HT1080 (cell line): ENCODE data around the gene CDC45. TPM values are rescaled to one million over a fixed set of nuclear protein-coding genes. Genes with fewer than 3 reads are reported as not detected.
"Not testable (repeated sequence)": the region's sequence is repeated elsewhere in the genome, so short reads cannot be mapped to it uniquely, and the experiment has no call there.

Source experiments
- DNase-seq: peaks from one replicate; pipeline ENCODE4 v3.0.0-alpha.2; 2015; ENCODE audit warnings: low read depth
- total RNA-seq: library from RNA; depleted of rRNA; stranded (reverse); fragments of >200 nt; shearing (Covaris generic); gene quantifications from 2 replicates; pipeline ENCODE4 v1.2.3, GENCODE V29; 2014

Gene CDC45
- total RNA-seq, 1 experiment from 2014 or later, result 56.6 TPM

DNA sequence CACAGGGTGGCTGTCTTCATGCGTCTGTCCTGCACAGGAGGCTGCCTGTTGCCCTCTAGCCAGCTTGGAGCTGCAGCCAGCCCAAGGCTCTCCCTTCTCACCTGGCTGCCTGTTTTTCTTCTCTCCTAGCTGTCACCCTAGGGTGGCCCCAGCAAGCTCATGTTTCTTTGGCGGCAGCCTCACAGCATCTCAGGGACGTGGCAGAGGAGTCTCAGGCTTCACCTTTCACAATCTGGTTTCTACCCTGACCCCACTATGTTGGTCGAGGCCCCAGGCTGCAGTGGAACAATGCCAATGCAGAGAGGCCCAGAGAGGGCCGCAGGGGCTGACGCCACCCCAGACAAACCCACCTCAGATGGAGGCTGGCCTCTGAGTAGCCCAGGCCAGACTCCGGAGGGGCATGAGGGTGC, 47.0 kb downstream of the CDC45 start:
- no peak for DNase-seq

DNA sequence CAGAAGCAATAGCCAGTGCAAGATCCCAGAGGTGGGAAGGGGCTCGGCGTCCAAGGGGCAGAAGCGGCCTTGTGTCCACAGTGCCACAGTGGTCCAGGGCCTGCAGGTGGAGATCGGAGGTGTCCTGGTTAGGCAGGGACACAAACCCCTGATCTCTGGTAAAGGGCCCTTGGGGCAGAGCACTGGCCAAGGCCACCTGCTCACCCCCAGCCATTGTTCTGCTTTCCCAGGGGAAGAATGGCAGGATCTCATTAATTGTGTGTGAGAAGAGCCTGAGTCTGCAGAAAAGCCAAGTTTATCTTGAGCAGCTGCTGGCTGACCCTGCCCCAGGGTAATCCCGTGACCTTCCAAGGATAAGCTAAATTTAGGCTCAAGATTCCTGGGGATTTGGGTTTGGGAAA, 47.6 kb downstream of the CDC45 start:
- no peak for DNase-seq

DNA sequence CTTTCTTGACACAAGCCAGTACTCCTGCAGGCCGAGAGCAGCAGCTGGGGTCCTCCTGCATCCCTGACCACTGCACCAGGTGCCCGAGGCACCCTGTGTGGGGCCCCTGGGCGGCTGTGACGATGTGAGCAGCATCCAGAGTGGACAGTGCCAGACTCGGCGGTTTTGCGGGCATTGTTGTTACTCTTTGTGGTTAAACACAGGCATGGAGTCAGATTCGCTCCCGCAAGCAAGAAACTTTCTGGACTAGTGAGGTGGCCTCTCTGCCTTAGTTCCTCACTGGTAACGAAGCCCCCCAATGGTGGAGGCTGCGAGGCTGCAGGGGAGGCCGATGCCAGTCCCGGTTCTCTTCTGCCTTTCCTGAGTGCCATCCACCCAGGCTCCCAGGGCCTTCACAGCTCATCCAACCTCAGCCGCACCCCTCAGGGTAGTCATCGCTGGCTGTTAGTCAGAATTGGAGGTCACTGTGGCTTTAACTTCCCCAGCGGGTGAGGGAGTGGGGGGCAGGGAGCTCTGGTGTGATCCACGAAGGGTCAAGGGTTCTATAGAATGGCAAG, 48.2 kb downstream of the CDC45 start:
- DNase-seq, result peak; percentile 76

DNA sequence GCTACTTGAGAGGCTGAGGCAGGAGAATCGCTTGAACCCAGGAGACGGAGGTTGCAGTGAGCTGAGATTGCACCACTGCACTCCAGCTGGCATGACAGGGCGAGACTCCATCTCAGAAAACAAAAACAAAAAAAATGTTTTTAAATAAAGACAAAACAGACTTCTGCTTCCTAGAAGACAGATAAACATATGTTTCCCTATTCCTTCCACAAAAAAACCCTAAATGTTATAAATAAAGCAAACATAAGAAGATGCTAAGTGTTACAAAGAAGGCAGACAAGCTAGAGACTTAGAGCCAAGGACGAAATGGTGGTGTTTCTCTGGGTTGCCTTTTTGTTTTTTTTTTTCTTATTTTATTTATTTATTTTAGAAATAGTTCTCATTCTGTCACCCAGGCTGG, 50.1 kb downstream of the CDC45 start:
- no peak for DNase-seq

DNA sequence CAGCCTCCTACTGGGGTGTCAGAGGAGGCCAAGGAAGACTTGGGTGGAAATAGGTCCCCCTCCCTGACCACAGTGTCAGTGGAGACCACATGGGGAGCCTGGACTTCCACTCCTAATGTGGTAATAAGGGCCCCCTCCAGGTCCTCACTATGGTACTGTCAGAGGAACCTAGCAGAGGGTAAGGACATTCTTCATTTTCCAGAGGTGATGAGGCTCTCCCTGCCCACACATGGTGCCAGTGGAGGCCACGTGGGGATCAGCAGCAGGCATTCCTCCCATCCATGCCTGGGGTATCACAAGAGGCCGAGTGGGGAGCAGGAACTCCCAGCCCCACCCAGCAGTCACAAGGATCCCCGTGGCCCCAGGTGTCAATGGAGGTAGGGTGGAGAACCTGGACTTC, 51.0 kb downstream of the CDC45 start:
- no peak for DNase-seq

DNA sequence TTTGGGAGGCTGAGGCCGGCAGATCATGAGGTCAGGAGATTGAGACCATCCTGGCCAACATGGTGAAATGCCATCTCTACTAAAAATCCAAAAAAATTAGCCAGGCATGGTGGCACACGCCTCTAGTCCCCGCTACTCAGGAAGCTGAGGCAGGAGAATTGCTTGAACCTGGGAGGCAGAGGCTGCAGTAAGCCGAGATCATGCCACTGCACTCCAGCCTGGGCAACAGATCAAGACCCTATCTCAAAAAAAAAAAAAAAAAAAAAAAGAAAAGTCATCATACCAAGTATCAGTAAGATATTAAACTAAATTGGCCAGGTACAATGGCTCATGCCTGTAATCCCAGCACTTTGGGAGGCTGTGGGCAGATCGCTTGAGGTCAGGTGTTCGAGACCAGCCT, 51.6 kb downstream of the CDC45 start:
- not testable (repeated sequence) for DNase-seq

DNA sequence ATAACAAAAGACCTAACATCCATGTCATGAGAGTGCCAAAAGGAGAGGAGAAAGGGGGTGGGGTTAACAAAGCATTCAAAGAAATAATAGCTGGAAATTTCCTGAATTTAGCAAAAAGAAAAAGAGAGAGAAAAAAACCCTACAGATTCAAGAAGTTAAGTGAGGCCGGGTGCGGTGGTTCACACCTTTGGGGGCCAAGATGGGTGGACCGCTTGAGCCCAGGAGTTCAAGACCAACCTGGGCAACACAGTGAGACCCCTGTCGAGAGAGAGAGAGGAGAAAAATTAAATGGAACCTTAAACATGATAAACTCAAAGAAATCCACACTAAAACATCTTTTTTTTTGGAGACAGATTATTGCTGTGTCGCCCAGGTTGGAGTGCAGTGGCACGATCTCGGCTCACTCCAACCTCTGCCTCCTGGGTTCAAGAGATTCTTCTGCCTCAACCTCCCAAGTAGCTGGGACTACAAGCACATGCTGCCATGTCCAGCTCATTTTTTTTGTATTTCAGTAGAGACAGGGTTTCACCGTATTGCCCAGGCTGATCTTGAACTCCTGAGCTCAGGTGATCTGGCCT, 53.4 kb downstream of the CDC45 start:
- DNase-seq, result no peak

DNA sequence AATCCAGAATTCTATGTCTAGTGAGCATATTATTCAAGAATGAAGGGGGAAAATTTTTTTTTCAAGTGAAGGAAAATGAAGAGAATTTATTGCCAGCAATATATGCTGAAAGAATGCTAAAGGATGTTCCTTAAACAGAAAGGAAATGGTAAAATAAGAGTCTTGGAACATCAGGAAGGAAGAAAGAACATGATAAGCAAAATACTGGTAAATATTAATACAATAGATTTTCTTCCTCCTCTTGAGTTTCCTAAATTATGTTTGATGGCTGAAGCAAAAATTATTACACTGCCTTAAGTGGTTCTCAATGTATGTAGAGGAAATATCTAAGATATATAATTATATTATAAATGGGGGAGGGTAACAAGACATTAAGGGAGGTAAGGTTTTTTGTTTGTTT, 54.1 kb downstream of the CDC45 start:
- no peak for DNase-seq

DNA sequence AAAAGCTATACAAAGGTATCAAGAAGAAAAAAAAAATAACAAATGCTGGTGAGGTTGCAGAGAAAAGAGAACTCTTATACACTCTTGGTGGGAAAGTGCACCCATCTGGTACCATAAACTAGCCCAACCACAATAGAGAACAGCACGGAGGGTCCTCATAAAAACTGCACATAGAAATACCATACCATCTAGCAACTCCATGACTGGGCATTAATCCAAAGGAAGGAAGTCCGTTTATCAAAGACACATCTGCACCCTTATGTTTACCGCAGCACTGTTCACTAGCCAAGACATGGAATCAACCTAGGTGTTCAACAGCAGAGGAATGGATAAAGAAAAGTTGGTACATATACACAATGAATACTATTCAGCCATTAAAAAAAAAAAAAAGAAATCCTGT, 55.3 kb downstream of the CDC45 start:
- no peak for DNase-seq

DNA sequence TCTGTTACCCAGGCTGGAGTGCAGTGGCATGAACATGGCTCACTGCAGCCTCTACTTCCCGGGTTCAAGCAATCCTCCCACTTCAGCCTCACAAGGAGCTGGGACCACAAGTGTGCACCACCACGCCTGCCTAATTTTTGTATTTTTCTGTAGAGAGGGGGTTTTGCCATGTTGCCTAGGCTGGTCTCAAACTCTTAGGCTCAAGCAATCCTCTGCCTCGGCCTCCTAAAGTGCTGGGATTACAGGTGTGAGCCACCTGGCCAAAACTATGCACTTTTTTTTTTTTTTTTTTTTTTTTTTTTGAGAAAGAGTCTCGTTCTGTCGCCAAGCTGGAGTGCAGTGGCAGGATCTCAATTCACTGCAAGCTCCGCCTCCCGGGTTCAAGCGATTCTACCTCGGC, 56.8 kb downstream of the CDC45 start:
- no peak for DNase-seq

DNA sequence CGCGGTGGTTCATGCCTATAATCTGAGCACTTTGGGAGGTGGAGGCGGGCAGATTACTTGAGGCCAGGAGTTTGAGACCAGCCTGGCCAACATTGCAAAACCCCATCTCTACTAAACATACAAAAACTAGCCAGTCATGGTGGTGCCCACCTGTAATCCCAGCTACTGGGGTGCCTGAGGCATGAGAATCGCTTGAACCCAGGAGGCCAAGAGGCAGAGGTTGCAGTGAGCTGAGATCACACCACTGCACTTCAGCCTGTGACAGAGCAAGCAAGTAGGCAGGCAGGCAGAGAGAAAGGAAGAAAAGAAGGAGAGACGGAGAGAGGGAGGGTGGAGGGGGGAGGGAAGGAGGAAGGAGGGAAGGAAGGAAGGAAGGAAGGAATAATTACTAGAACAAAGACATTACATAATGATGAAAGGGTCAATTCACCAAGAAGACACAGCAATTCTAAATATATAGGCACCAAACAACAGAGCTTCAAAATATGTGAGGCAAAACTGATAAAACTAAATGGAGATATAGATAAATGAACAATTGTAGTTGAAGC, 58.3 kb downstream of the CDC45 start:
- DNase-seq, result no peak

DNA sequence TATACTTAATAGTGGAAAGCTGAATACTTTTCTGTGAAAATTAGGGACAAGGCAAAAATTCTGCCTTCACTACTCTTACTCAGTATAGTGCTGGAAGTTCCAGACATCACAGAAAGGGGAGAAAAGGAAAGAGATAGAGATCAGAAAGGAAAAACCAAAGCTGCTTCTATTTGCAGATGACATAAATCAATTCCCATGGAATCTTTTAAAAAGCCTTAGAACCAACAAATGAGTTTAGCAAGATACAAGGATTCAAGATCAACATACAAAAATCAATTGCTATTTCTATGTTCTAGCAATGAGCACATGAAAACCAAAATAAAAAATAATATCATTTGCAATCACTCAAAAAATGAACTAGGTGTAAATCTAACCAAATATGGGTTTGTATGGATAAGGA, 60.7 kb downstream of the CDC45 start:
- no peak for DNase-seq

DNA sequence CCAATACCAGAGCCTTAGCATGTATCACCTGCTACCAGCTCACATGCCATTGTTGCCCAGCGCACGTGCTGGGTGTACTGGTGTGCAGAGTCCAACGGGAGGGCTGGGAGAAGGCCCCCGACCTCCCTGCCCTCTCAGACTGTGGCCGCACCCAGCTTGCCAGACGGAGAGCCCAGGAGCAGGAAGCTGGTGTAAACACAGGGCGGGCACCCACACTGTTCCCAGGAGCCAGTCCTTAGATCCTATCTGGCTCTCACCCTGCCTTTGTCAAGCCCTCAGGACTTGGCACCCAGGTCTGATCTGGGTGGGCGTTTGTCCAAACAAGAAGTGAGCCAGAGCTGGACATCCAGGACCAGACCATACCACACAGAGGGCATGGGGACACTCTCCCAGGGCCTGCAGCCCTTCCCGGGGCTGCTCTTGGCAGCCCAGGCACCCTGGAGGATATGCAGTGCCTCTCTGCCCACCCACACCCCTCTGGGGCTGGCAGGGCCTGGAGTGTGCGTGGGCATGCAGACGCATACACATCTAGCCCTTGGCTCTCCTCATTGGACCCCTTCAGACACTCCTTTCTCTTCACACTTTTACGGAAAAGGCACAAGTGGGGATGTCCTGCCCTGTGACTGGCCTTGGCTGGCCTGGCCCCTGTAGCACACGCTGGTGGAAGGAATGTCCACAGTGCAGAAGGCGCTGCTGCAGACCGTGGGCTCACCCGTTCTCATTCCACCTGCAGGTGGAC, 64.4 kb downstream of the CDC45 start:
- DNase-seq, result no peak

DNA sequence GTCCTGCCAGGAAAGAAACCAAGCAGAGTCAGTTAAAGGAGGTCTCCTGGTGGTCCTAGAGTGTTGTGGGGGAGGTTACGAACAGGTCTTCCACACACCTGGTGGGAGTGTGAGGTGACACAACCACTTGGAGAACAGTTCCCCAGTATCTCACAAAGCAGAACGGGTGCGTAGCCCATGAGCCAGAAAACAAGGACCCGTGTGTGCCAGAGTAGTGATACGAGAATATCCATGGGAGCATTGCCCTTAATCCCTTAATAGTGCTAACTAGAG, 66.2 kb downstream of the CDC45 start:
- DNase-seq, result no peak

DNA sequence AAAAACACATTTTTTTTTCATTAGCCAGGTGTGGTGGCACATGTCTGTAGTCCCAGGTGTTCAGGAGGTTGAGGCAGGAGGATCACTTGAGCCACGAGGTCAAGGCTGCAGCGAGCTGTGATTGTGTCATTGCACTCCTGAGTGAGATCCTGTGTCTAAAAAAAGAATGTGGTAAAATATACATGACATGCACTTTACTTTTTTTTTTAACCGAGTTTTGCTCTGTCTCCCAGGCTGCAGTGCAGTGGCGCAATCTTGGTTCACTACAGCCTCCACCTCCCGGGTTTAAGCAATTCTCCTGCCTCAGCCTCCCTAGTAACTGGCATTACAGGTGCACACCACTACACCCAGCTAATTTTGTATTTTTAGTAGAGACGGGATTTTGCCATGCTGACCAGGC, 67.0 kb downstream of the CDC45 start:
- no peak for DNase-seq

DNA sequence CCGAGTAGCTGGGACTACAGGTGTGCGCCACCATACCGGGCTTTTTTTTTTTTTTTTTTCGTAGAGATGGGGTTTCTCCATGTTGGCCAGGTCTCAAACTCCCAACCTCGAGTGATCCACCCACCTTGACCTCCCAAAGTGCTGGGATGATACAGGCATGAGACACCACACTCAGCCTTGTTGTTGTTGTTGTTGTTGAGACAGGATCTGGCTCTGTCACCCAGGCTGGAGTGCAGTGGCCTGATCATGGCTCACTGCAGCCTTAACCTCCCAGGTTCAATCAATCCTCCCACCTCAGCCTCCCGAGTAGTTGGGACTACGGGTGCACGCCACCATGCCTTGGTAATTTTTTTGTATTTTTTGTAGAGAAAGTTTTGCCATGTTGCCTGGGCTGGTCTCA, 67.9 kb downstream of the CDC45 start:
- DNase-seq, result no peak

DNA sequence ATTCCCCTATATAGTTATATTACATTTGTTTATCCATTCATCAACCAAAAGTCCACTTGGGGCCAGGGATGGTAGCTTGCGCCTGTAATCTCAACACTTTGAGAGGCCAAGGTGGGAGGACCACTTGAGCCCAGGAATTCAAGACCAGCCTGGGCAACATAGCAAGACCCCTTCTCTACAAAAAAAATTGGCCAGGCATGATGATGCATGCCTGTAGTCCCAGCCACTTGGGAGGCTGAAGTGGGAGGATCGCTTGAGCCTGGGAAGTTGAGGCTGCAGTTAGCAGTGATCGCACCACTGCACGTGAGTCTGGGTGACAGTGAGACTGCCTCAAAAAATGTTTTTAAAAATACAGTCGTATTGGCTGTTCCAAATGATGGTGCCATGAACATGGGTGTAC, 68.7 kb downstream of the CDC45 start:
- DNase-seq, result not testable (repeated sequence)

DNA sequence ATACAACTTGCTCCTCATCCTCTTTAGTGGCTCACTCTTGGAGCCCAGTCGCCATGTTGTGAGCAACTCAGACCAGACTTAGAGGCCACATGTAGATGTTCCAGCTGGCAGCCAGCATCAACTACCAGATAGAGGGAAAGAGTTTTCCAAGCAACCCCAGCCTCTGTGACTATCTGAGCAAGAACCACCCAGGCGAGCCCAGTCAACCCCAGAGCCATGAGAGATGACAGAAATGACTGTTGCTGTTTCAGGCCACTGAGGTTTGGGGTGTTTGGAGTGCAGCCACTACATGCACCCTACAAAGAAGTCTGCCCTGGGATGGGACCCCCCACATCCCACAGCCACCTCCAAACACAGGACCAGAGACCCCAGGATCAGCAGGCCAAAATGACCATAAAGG, 69.2 kb downstream of the CDC45 start:
- no peak for DNase-seq

DNA sequence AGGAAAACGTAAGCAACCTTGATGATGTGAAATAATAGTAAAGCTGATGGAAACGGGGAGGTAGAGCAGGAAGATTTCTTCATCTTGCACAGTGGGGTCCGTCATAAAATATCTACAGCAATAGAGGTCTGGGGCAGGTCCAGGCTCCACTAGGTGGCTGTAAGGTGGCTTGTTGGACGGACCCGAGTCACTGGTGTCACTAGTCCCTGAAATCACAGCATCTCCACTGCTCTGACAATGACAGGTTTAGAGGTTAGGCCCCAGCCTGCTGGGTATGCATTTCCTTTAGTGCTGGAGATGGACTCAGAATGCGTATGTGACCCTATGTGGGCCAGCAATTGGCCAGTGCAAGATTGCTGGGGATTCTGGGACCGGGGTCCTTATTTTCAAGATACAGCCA, 69.7 kb downstream of the CDC45 start:
- no peak for DNase-seq

DNA sequence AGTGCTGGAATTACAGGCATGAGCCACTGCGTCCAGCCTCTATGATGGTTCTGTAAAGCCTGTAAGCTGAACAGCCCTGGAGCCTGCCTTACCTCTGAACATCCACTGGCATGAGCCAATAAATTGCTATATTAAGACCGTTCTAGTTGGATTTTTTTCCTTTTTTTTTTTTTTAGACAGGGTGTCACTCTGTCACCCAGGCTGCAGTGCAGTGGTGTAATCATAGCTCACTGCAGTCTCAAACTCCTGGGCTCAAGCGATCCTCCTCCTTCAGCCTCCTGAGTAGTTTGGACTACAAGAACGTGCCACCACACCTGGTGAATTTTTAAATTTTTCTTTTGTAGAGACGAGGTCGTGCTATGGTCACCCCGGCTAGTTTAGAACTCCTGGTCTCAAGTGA, 70.7 kb downstream of the CDC45 start:
- no peak for DNase-seq

DNA sequence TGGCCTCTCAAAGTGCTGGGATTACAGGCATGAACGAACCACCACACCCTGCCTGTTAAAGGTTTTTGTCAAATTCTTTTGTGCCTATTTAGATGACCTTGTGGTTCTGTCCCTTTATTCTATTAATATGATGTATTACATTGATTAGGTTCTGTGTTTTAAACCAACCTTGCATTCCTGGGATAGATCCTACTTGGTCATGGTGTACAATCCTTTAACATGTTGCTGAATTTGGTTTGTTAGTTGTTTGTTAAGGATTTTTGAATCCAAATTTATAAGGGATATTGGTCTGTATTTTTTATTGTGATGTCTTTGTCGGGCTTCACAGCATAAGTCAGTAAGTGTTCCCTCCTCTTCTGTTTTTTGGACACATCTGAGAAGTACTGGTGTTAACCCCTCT, 73.5 kb downstream of the CDC45 start:
- DNase-seq, result no peak

DNA sequence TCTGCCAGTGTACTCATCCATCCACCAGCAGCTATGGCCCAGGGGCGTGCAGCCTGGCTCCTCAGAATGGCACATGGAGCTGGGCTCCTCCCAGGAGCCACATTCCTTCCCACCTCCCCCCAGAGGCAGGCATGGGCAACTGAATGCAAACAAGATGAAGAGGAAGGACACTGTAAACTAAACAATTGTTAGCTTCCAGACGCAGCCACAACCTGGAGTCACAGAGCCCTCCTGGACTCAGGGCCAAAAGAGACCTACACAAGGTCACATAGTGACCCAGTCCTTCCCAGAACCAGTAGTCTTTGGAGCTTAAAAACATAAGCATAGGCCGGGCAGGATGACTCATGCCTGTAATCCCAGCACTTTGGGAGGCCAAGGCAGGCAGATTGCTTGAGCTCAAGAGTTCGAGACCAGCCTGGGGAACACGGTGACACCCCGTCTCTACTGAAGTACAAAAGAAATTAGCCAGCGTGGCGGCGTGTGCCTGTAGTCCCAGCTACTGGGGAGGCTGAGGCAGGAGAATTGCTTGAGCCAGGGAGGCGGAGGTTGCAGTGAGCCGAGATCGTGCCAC, 75.2 kb downstream of the CDC45 start:
- peak; percentile 42 for DNase-seq

DNA sequence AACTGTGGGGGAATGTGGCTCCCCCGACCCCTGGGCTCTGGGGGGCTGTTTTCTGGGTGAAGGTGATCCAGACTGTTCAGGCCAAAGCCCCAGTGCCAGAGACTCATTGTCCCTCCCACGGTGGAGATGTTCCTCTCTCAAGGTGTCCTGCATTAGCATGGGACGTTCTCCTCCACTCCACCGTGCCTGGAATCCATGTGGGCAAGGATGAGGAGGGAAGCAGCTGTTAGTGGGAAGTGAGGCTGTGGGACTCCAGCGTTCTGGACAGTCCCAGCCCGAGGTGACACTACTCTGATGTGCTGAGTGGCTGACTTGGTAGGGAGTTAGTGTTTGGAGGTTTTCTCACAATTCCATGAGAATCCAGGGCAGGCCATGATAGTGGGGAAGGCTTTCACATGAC, 75.9 kb downstream of the CDC45 start:
- no peak for DNase-seq
